T-helper 1 cell (primary cell): ENCODE measurements around the gene TRPV2.

ENCODE experiments used
- DNase-seq, 5 donors: peaks; one replicate each; pipeline ENCODE4 v3.0.0-alpha.2; 2012 to 2020

TRPV2 gene

GRCh38 chr17:16477666-16478065 lies 62.3 kb downstream of the TRPV2 start:
- no peak for DNase-seq

GRCh38 chr17:16478649-16479048 lies 63.3 kb downstream of the TRPV2 start:
- no peak for DNase-seq

GRCh38 chr17:16479264-16479663 lies 63.9 kb downstream of the TRPV2 start:
- DNase-seq = no peak

GRCh38 chr17:16480995-16481394 lies 65.6 kb downstream of the TRPV2 start:
- DNase-seq = no peak

- no peak for DNase-seq
Measured at GRCh38 chr17:16482253-16482652, 66.9 kb downstream of the TRPV2 start.

- DNase-seq = no peak
Measured at GRCh38 chr17:16483021-16483645, 67.8 kb downstream of the TRPV2 start.

GRCh38 chr17:16484445-16485175 lies 69.2 kb downstream of the TRPV2 start:
- no peak for DNase-seq
